Esophagus muscularis mucosa (tissue), 4 donors: Measurements from ENCODE around the gene EGLN3. TPM values are rescaled to one million over a fixed set of nuclear protein-coding genes. Genes with fewer than 3 reads are reported as not detected.

Experiments
- DNase-seq: peaks from one replicate; pipeline ENCODE4 v3.0.0-alpha.2; 2017; ENCODE audit errors: extremely low spot score
- H3K27ac ChIP-seq, 4 donors: fragments of 200-600 bp; sonication (generic); replicated peaks in 1 of 4; 1 replicate in 3 of 4; 2 replicates in 1 of 4; pipeline ENCODE4 v1.5.1; 2016 to 2019; ENCODE audit warnings: mild to moderate bottlenecking in 1 of 4
- H3K27me3 ChIP-seq, 4 donors: fragments of 200-600 bp; sonication (generic); one replicate each; pipeline versions ENCODE4 v1.5.1 to v1.6.0; 2016 to 2019
- H3K36me3 ChIP-seq, 4 donors: fragments of 200-600 bp; sonication (generic); one replicate each; pipeline ENCODE4 v1.5.1; 2016 to 2019
- H3K4me1 ChIP-seq, 4 donors: fragments of 200-600 bp; sonication (generic); one replicate each; pipeline ENCODE4 v1.5.1; 2016 to 2019
- H3K4me3 ChIP-seq, 4 donors: fragments of 200-600 bp; sonication (generic); 1 replicate in 2 of 4; 2 replicates in 2 of 4; pipeline ENCODE4 v1.5.1; 2016 to 2019; ENCODE audit warnings: mild to moderate bottlenecking in 4 of 4, moderate library complexity in 1 of 4
- H3K9me3 ChIP-seq, 4 donors: fragments of 200-600 bp; sonication (generic); 1 replicate in 3 of 4; 2 replicates in 1 of 4; pipeline ENCODE4 v1.5.1; 2016 to 2019
- CTCF ChIP-seq, 3 experiments: fragments of 200-600 bp in 2 of 3; fragments of 450-650 bp in 1 of 3; sonication (generic) in 2 of 3; IDR thresholded peaks; one replicate each; pipeline ENCODE4 v1.5.1; 2017 to 2019; ENCODE audit warnings: antibody characterized with exemption in 3 of 3, mild to moderate bottlenecking in 2 of 3, moderate library complexity in 1 of 3
- EP300 ChIP-seq: sonication (generic); formaldehyde crosslinking; IDR thresholded peaks from one replicate; pipeline ENCODE4 v1.6.1; 2017; ENCODE audit warnings: antibody characterized with exemption
- POLR2A ChIP-seq: fragments of 450-650 bp; IDR thresholded peaks from one replicate; pipeline ENCODE4 v1.6.1; 2017; ENCODE audit warnings: antibody characterized with exemption, moderate library complexity, mild to moderate bottlenecking, low read depth
- POLR2AphosphoS5 ChIP-seq, 2 donors: sonication (generic); formaldehyde crosslinking; IDR thresholded peaks; one replicate each; pipeline ENCODE4 v1.6.1; 2017; ENCODE audit warnings: antibody characterized with exemption in 2 of 2
- WGBS: methylation state at CpG from one replicate; pipeline ENCODE4 v1.1.5; 2018; 5-methylcytosine and 5-hydroxymethylcytosine counted together
- intact Hi-C: fragments of 100-400 bp; cut with DNase I; formaldehyde crosslinking; loops from one replicate; pipeline ENCODE4 v1.15.1; 2023
- total RNA-seq, 4 donors: library from RNA; depleted of rRNA; stranded (reverse); fragments of >200 nt; gene quantifications; one replicate each; pipeline versions ENCODE4 v1.1.0 to v1.2.1, GENCODE V29; 2016

EGLN3 gene
- total RNA-seq, 4 donors from 2014 or later: 24.0 to 41.1 (median 24.5) TPM

DNA sequence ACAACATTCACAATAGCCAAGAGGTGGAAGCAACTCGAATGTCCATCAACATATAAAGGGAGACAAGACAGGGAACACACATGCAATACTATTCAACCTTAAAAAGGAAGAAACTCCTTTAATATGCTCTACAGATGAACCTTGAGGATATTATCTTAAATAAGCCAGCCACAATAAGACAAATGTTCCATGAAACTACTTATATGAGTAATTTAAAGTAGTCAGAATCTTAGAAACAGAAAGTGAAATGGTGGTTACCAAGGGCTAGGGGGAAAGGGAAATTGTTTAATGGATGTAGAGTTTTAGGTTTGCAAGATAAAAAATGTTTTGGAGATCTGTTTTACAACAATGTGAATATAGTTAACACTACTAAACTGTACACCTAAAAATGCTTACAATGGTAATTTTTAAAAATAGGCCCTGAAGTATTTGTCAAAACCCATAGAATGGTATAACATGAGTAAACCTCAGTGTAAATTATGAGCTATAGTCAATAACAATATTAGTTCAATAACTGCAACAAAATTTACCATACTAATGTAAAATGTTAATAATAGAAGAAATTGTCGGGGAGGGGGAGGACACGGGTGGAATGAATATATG is 71.1 kb downstream of the EGLN3 start:
- no peak for TF ChIP-seq CTCF (IDR thresholded peaks at IDR 0.05)
- Histone ChIP-seq H3K36me3 (no peaks in the 10 kb centered on the region), H3K9me3 (peaks cover 0 to 28% (median 21%) of the 10 kb centered on the region in 4 donors), H3K4me1 (no peaks in the 10 kb centered on the region), H3K27me3 (no peaks in the 10 kb centered on the region), H3K4me3 (no peak overlapping the region), H3K27ac (no peak overlapping the region)
- 94% methylated on average over 3 of the region's 3 CpGs for WGBS
- DNase-seq: no peak
- intact Hi-C loops: no loop called here

DNA sequence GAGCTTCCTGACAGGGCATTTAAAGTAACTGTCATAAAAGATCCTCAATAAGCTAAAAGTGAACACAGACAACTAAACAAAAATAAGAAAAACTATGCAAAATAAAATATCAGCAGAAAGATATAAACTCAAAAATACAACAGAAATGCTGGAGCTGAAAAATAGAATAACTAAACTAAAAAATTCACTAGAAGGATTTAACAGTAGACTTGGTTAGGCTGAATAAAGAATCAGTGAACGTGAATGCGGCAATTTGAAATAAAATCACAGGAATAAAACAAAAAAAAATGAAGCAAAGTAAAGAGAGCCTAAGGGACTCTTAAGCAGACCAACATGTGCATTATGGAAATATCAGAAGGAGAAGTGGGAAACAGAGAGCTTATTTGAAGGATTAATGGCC is 74.6 kb downstream of the EGLN3 start:
- Histone ChIP-seq H3K9me3 (peaks cover 0 to 26% (median 19%) of the 10 kb centered on the region in 4 donors), H3K27me3 (no peaks in the 10 kb centered on the region), H3K4me3 (no peak overlapping the region), H3K27ac (no peak overlapping the region), H3K36me3 (no peaks in the 10 kb centered on the region), H3K4me1 (no peaks in the 10 kb centered on the region)
- intact Hi-C loops: no loop called here
- 95% methylated on average over 2 of the region's 2 CpGs for WGBS
- no peak for TF ChIP-seq POLR2A
- TF ChIP-seq EP300: no peak
- TF ChIP-seq POLR2AphosphoS5 (IDR thresholded peaks at IDR 0.05): no peak
- no peak for TF ChIP-seq CTCF (IDR thresholded peaks at IDR 0.05)
- DNase-seq: no peak
